HepG2 (cell line): Measurements from ENCODE around the gene FAM131C. TPM values are rescaled to one million over a fixed set of nuclear protein-coding genes. Genes with fewer than 3 reads are reported as not detected.
A peak's percentile ranks its signal among the peaks of the same experiment; 100 is the strongest.

Experiments
- CREB1 ChIP-seq, 2 experiments: fragments of 450-650 bp in 1 of 2; IDR thresholded peaks; 2 replicates each; pipeline ENCODE4 v1.6.1; 2016 to 2017; ENCODE audit warnings: control low read depth in 1 of 2, mild to moderate bottlenecking in 1 of 2, missing compliant biosample characterization in 1 of 2, missing genetic modification characterization in 1 of 2
- EED ChIP-seq: sonication (generic); formaldehyde crosslinking; IDR thresholded peaks from 2 replicates; pipeline ENCODE4 v1.5.0; 2020; ENCODE audit warnings: mild to moderate bottlenecking, missing genetic modification reagents
- ERF ChIP-seq: IDR thresholded peaks from 2 replicates; pipeline ENCODE4 v1.6.1; 2018; ENCODE audit warnings: missing biosample characterization, missing genetic modification reagents
- FIP1L1 ChIP-seq: fragments of 200-400 bp; formaldehyde crosslinking; IDR thresholded peaks from 2 replicates; pipeline ENCODE4 v1.6.1; 2018; ENCODE audit warnings: low read depth, mild to moderate bottlenecking, low read length, moderate library complexity, borderline replicate concordance; ENCODE audit not compliant: insufficient read depth
- FLYWCH1 ChIP-seq: sonication (generic); formaldehyde crosslinking; IDR thresholded peaks from 2 replicates; pipeline ENCODE4 v1.8.1; 2023; ENCODE audit warnings: mild to moderate bottlenecking, missing genetic modification reagents
- GATAD2A ChIP-seq: IDR thresholded peaks from 2 replicates; pipeline ENCODE4 v1.6.1; 2016
- HOXD1 ChIP-seq: sonication (generic); formaldehyde crosslinking; IDR thresholded peaks from 2 replicates; pipeline ENCODE4 v1.5.0; 2020; ENCODE audit warnings: missing genetic modification reagents
- POGZ ChIP-seq: sonication (generic); formaldehyde crosslinking; IDR thresholded peaks from 2 replicates; pipeline ENCODE4 v1.4.0; 2020; ENCODE audit warnings: mild to moderate bottlenecking, missing genetic modification reagents
- RAD21 ChIP-seq: fragments of 450-650 bp; formaldehyde crosslinking; IDR thresholded peaks from 2 replicates; pipeline ENCODE4 v1.5.0; 2020; ENCODE audit warnings: mild to moderate bottlenecking
- TCF7 ChIP-seq: sonication (generic); IDR thresholded peaks from 2 replicates; pipeline ENCODE4 v1.6.1; 2016; ENCODE audit warnings: antibody characterized with exemption, low read depth
- TEAD3 ChIP-seq: optimal IDR thresholded peaks from 2 replicates; pipeline ENCODE3; 2016; ENCODE audit warnings: borderline replicate concordance
- TRIM24 ChIP-seq: sonication (generic); formaldehyde crosslinking; IDR thresholded peaks from 2 replicates; pipeline ENCODE4 v1.8.0; 2022; ENCODE audit warnings: mild to moderate bottlenecking, missing genetic modification reagents
- ZBTB43 ChIP-seq: sonication (generic); formaldehyde crosslinking; conservative IDR thresholded peaks from 2 replicates; pipeline ENCODE4 v1.4.0; 2020; ENCODE audit warnings: missing genetic modification reagents
- ZFP36L1 ChIP-seq: sonication (generic); formaldehyde crosslinking; IDR thresholded peaks from 2 replicates; pipeline ENCODE4 v1.8.0; 2022; ENCODE audit warnings: mild to moderate bottlenecking, missing genetic modification reagents, moderate library complexity
- ZFYVE20 ChIP-seq: sonication (generic); formaldehyde crosslinking; IDR thresholded peaks from 2 replicates; pipeline ENCODE4 v1.8.0; 2023; ENCODE audit warnings: low read depth, mild to moderate bottlenecking, moderate library complexity, missing genetic modification reagents, borderline replicate concordance
- ZNF12 ChIP-seq: sonication (generic); formaldehyde crosslinking; IDR thresholded peaks from 2 replicates; pipeline ENCODE4 v1.5.0; 2020; ENCODE audit warnings: missing genetic modification reagents
- ZNF136 ChIP-seq: sonication (generic); formaldehyde crosslinking; IDR thresholded peaks from 2 replicates; pipeline ENCODE4 v1.8.1; 2022; ENCODE audit warnings: low read depth, mild to moderate bottlenecking, moderate library complexity, missing genetic modification reagents
- ZNF430 ChIP-seq: sonication (generic); formaldehyde crosslinking; IDR thresholded peaks from 2 replicates; pipeline ENCODE4 v1.9.0; 2021; ENCODE audit warnings: mild to moderate bottlenecking, missing genetic modification reagents
- ZNF432 ChIP-seq: sonication (generic); formaldehyde crosslinking; IDR thresholded peaks from 2 replicates; pipeline ENCODE4 v1.5.0; 2020; ENCODE audit warnings: missing genetic modification reagents, mild to moderate bottlenecking, borderline replicate concordance
- ZNF496 ChIP-seq: sonication (generic); formaldehyde crosslinking; IDR thresholded peaks from 2 replicates; pipeline ENCODE4 v1.8.1; 2023; ENCODE audit warnings: mild to moderate bottlenecking, moderate library complexity, missing genetic modification reagents; ENCODE audit not compliant: insufficient replicate concordance
- ZNF780A ChIP-seq: sonication (generic); formaldehyde crosslinking; IDR thresholded peaks from 2 replicates; pipeline ENCODE4 v1.8.0; 2022; ENCODE audit warnings: mild to moderate bottlenecking, missing genetic modification reagents, moderate library complexity
- ZNF839 ChIP-seq: sonication (generic); formaldehyde crosslinking; IDR thresholded peaks from 2 replicates; pipeline ENCODE4 v1.4.0; 2020; ENCODE audit warnings: missing genetic modification reagents, mild to moderate bottlenecking, borderline replicate concordance
- ZSCAN25 ChIP-seq: sonication (generic); formaldehyde crosslinking; IDR thresholded peaks from 2 replicates; pipeline ENCODE4 v1.8.0; 2022; ENCODE audit warnings: mild to moderate bottlenecking, missing genetic modification reagents
- polyA plus RNA-seq, 8 experiments: library from polyadenylated mRNA; depleted of rRNA in 3 of 8; stranded (reverse) in 7 of 8; unstranded in 1 of 8; fragments of >200 nt; fragmentation: Illumina TruSeq in 4 of 8; extraction: Trizol in 4 of 8; gene quantifications; 2 replicates each; pipeline versions ENCODE4 v1.2.1 to v1.2.3, GENCODE V29; 2011 to 2016; ENCODE audit warnings: low read depth in 4 of 8, missing spikeins in 1 of 8, mixed read lengths in 1 of 8; ENCODE audit not compliant: insufficient read depth in 1 of 8
- total RNA-seq, 5 experiments: library from RNA; depleted of rRNA; stranded (reverse); fragments of >200 nt; fragmentation: Illumina TruSeq; extraction: Trizol; gene quantifications; 2 replicates each; pipeline ENCODE4 v1.2.3, GENCODE V29; 2016; ENCODE audit warnings: low read depth in 1 of 5
- TF ChIP-seq, protein P1 (sequence below): sonication (generic); formaldehyde crosslinking; IDR thresholded peaks from 2 replicates; pipeline ENCODE4 v1.9.0; 2022; ENCODE audit warnings: missing genetic modification reagents, mild to moderate bottlenecking, borderline replicate concordance
- TF ChIP-seq, protein P2 (sequence below): sonication (generic); formaldehyde crosslinking; IDR thresholded peaks from 2 replicates; pipeline ENCODE4 v1.9.0; 2021; ENCODE audit warnings: missing genetic modification reagents, borderline replicate concordance
- TF ChIP-seq, protein P3 (sequence below): IDR thresholded peaks from 2 replicates; pipeline ENCODE4 v1.6.1; 2018; ENCODE audit warnings: missing genetic modification reagents, mild to moderate bottlenecking, missing compliant biosample characterization

Gene FAM131C
- total and polyA plus RNA-seq, 2 of the 13 experiments (the other 11 are each of a cell fraction or from before 2014, with no cell fraction given), result 0.07 TPM; not detected in 1

- TF ChIP-seq FLYWCH1 (no peak), POGZ (CRISPR knock-in tag) (no peak), ZNF430 (CRISPR knock-in tag) (no peak), TEAD3 (CRISPR knock-in tag) (peak; percentile 47), ZSCAN25 (CRISPR knock-in tag) (0 out of 2 replicates have a peak, but pooled peaks have one; percentile 39), ZFYVE20 (no peak), ZBTB43 (CRISPR knock-in tag) (no peak), ZNF12 (no peak), CREB1 (IDR thresholded peaks at IDR 0.05) (no peak), CREB1 (CRISPR knock-in tag; IDR thresholded peaks at IDR 0.05) (no peak), ZNF839 (no peak), ZNF496 (CRISPR knock-in tag) (no peak), ZNF780A (CRISPR knock-in tag) (no peak), ZFP36L1 (CRISPR knock-in tag) (no peak), ERF (CRISPR knock-in tag) (0 out of 2 replicates have a peak, but pooled peaks have one; percentile 40), FIP1L1 (no peak), GATAD2A (CRISPR knock-in tag) (peak; percentile 12; the same call in 1 of the 2 replicates), EED (CRISPR knock-in tag) (peak; percentile 69; the same call in 1 of the 2 replicates), ZNF432 (CRISPR knock-in tag) (no peak), HOXD1 (CRISPR knock-in tag) (no peak), ZNF136 (CRISPR knock-in tag) (no peak), RAD21 (peak; percentile 91), TRIM24 (CRISPR knock-in tag) (no peak), TCF7 (no peak)
- TF ChIP-seq, protein P1, sequence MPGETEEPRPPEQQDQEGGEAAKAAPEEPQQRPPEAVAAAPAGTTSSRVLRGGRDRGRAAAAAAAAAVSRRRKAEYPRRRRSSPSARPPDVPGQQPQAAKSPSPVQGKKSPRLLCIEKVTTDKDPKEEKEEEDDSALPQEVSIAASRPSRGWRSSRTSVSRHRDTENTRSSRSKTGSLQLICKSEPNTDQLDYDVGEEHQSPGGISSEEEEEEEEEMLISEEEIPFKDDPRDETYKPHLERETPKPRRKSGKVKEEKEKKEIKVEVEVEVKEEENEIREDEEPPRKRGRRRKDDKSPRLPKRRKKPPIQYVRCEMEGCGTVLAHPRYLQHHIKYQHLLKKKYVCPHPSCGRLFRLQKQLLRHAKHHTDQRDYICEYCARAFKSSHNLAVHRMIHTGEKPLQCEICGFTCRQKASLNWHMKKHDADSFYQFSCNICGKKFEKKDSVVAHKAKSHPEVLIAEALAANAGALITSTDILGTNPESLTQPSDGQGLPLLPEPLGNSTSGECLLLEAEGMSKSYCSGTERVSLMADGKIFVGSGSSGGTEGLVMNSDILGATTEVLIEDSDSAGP, result peak; percentile 50; the same call in 1 of the 2 replicates
- TF ChIP-seq, protein P2, sequence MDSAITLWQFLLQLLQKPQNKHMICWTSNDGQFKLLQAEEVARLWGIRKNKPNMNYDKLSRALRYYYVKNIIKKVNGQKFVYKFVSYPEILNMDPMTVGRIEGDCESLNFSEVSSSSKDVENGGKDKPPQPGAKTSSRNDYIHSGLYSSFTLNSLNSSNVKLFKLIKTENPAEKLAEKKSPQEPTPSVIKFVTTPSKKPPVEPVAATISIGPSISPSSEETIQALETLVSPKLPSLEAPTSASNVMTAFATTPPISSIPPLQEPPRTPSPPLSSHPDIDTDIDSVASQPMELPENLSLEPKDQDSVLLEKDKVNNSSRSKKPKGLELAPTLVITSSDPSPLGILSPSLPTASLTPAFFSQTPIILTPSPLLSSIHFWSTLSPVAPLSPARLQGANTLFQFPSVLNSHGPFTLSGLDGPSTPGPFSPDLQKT (CRISPR knock-in tag), result no peak
- TF ChIP-seq, protein P3, sequence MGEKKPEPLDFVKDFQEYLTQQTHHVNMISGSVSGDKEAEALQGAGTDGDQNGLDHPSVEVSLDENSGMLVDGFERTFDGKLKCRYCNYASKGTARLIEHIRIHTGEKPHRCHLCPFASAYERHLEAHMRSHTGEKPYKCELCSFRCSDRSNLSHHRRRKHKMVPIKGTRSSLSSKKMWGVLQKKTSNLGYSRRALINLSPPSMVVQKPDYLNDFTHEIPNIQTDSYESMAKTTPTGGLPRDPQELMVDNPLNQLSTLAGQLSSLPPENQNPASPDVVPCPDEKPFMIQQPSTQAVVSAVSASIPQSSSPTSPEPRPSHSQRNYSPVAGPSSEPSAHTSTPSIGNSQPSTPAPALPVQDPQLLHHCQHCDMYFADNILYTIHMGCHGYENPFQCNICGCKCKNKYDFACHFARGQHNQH (CRISPR knock-in tag), result 0 out of 2 replicates have a peak, but pooled peaks have one; percentile 24
Observed at GRCh38 chr1:16032388-16033102, 40.9 kb downstream of the FAM131C start (continued).
